Ectodermal cell (in vitro differentiated cells): ENCODE results near the gene SDHD. TPM values are rescaled to one million over a fixed set of nuclear protein-coding genes. Genes with fewer than 3 reads are reported as not detected.
"Not testable (repeated sequence)": the region's sequence is repeated elsewhere in the genome, so short reads cannot be mapped to it uniquely, and the experiment has no call there.

Experiments
- H3K27ac ChIP-seq: 2 replicates; pipeline ENCODE4 v1.7.0; 2013; ENCODE audit warnings: mild to moderate bottlenecking, low read depth, low read length; ENCODE audit not compliant: insufficient read depth, poor library complexity, severe bottlenecking
- H3K27me3 ChIP-seq: 2 replicates; pipeline ENCODE4 v1.7.0; 2013; ENCODE audit warnings: mild to moderate bottlenecking, low read length; ENCODE audit not compliant: insufficient read depth, control insufficient read depth, poor library complexity, severe bottlenecking
- H3K36me3 ChIP-seq: one replicate; pipeline ENCODE4 v1.7.0; 2013; ENCODE audit warnings: low read length; ENCODE audit not compliant: control insufficient read depth, insufficient read depth
- H3K4me1 ChIP-seq: one replicate; pipeline ENCODE4 v1.7.0; 2013; ENCODE audit warnings: low read length; ENCODE audit not compliant: control insufficient read depth, insufficient read depth
- H3K4me3 ChIP-seq: 2 replicates; pipeline ENCODE4 v1.7.0; 2013; ENCODE audit warnings: low read depth, low read length, control low read depth; ENCODE audit not compliant: insufficient read depth
- H3K9me3 ChIP-seq: 2 replicates; pipeline ENCODE4 v1.7.0; 2013; ENCODE audit warnings: mild to moderate bottlenecking, low read length, moderate library complexity; ENCODE audit not compliant: control insufficient read depth
- WGBS, 2 experiments: methylation state at CpG; one replicate each; pipeline ENCODE4 v1.1.7; 2013; ENCODE audit warnings: missing lambda C conversion rate in 2 of 2; 5-methylcytosine and 5-hydroxymethylcytosine counted together
- polyA plus RNA-seq, 4 experiments: library from polyadenylated mRNA; stranded (reverse); fragments of 50-300 nt; gene quantifications; one replicate each; pipeline ENCODE4 v1.2.3, GENCODE V29; 2013

The SDHD gene
- 54.1 TPM for polyA plus RNA-seq (2013, experiment 1 of 4)
- 56.0 TPM for polyA plus RNA-seq (2013, experiment 2 of 4)
- polyA plus RNA-seq (2013, experiment 3 of 4): 62.6 TPM
- polyA plus RNA-seq (2013, experiment 4 of 4): 62.4 TPM

DNA sequence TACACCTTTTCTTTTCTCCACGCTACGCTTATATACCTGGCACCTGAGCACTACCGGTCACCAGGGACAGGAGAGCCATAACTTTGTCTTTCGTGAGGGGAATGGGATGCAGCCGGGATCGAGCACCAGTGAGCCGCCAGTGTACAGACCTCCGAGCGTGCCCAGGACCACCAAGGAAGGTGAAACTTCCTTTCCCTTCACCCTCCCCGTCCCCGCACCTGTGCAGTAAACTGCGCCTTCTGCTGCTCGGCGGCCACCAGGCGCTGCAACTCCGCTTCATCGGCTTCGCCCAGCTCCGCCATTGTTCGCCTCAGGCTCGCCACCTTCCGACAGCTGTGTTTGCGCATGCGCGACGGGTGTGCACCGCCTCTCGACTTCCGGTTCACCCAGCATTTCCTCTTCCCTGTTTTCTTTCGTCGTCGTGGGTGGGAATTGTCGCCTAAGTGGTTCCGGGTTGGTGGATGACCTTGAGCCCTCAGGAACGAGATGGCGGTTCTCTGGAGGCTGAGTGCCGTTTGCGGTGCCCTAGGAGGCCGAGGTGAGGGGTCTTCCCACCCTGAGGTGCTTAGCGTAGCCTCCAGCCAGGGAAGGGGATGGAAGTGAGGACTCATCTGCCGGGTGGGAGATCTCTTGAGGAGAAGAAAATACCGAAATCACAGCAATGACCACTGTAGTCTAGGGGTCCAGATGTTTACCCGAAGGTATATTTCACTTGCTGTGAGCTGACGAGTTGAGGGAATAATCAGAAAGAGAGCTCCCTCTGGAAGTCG is at the start of gene SDHD, which contains the start of gene TIMM8B:
TSS of gene SDHD (plus strand) at position 452 of the 770 bp plus-strand sequence. CDS start at position 487, 35 bp downstream.
TSS of gene TIMM8B (minus strand) at position 335 of the 770 bp plus-strand sequence. CDS start at position 302, 33 bp downstream.
- 0% methylated on average over 45 of the region's 45 CpGs for WGBS, 2 experiments
- H3K27ac ChIP-seq: peak within 1 kb of the TSS; percentile 19

DNA sequence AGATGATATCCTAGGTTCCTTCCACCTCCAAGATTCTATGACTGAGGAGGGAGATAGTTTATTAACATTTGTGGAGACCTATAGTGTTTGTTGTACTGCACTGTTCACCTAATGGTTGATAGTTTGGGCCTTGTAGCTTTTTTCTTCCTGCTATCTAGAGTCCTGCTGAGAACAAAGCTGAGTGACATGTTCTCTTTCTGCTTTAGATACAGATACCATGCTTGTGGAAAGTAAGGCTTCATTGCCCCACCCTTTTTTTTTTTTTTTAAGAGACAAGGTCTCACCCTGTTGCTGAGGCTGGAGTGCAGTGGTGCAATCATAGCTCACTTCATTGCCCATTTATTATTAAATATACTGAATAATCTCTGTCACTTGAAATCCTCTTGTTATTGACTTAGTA is 49.1 kb upstream of the SDHD start:
- peaks cover 42% of the 10 kb centered on the region for H3K36me3 ChIP-seq
- no peak overlapping the region for H3K27ac ChIP-seq
- H3K9me3 ChIP-seq: no peaks in the 10 kb centered on the region
- no peak overlapping the region for H3K4me3 ChIP-seq
- H3K27me3 ChIP-seq: no peaks in the 10 kb centered on the region
- no peaks in the 10 kb centered on the region for H3K4me1 ChIP-seq

More for the DNA sequence above, at the start of gene SDHD, which contains the start of gene TIMM8B:
- peak within 1 kb of the TSS; percentile 99 for H3K4me3 ChIP-seq
- H3K36me3 ChIP-seq: peaks cover 29% of the 10 kb centered on the region
- H3K27me3 ChIP-seq: no peaks in the 10 kb centered on the region
- H3K9me3 ChIP-seq: no peaks in the 10 kb centered on the region
- peaks cover 9% of the 10 kb centered on the region for H3K4me1 ChIP-seq

DNA sequence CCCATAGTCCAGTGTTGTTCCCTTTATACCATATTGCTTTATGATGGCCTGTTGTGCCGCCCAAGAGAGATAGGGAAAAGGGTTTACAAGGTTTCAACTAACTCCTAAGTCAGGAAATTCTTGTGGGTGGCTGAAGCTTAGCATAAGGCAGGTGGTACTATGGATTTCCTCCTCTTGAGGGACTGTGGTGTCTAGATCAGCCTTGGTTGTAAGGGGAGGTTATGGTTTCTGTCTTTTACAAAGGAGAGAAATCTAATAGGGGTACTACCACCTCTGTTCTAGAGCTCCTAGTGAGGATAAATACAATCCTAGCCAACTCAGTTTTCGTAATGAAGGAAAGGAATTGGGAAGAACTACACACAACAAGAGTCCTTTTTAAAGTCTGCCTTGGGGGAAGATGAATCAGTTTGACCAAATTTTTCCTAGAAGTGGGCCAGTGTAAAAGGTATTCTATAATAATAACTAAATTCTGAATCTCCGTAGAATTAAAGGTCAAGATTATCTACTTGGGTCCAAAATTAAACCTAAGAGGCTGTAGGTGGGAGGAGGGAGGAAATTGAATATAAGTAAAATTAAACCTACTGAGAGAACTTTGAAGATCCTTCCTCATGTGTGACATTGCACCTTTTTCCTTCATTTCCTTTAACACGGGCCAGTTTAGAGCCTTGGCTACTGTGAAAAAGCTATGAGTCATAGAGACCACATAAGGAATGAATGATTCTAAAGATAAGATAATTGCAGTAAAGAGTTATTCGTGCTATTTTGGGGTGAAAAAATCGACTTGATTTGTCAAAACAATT is 44.3 kb upstream of the SDHD start:
- peaks cover 39% of the 10 kb centered on the region for H3K36me3 ChIP-seq
- no peaks in the 10 kb centered on the region for H3K4me1 ChIP-seq
- H3K27me3 ChIP-seq: no peaks in the 10 kb centered on the region
- H3K4me3 ChIP-seq: no peak overlapping the region
- no peaks in the 10 kb centered on the region for H3K9me3 ChIP-seq
- no peak overlapping the region for H3K27ac ChIP-seq
- 83 to 98% methylated on average over 3 to 6 of the region's 6 CpGs for WGBS, 2 experiments

DNA sequence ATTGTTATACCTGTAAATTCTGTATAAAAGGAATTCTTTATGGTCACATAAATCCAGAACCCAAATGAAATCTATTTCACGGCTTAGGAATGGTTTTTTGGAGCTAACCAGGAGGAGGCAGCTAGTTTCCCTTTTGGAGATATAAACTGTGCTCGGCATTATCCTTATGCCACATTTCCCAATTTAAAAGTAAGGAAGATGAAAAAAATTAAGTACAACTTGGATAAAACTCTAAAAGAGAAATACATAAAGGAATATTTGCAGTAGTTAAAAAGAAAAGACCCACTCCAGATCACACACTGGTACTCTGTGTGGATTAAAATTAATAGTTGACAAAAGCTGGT is 43.7 kb upstream of the SDHD start:
- Histone ChIP-seq H3K36me3 (peaks cover 33% of the 10 kb centered on the region), H3K4me3 (no peak overlapping the region), H3K4me1 (no peaks in the 10 kb centered on the region), H3K27me3 (no peaks in the 10 kb centered on the region), H3K27ac (no peak overlapping the region), H3K9me3 (no peaks in the 10 kb centered on the region)
- 100% methylated on average over 1 of the region's 2 CpGs for WGBS, 2 experiments

DNA sequence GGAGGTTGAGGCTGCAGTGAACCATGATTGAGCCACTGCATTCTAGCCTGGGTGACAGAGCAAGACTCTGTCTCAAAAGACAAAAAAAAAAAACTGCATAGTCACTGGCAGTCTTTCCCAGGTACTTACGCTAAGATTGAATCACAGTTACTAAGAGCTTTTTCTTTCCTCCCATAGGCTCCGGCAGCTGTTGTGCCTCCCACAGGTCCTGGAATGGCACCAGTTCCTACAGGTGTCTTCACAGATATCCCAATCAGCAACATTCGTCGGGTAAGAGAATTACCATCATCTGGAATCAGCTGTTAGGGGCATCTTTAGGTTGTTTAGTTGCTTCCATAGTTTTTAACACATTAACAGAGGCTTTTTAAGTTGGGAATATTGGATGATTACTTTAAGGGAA is 41.7 kb upstream of the SDHD start:
- H3K27ac ChIP-seq: no peak overlapping the region
- H3K27me3 ChIP-seq: no peaks in the 10 kb centered on the region
- no peaks in the 10 kb centered on the region for H3K4me1 ChIP-seq
- WGBS, 2 experiments: 92 to 95% methylated on average over 3 to 4 of the region's 4 CpGs
- no peaks in the 10 kb centered on the region for H3K9me3 ChIP-seq
- peaks cover 26% of the 10 kb centered on the region for H3K36me3 ChIP-seq
- no peak overlapping the region for H3K4me3 ChIP-seq

DNA sequence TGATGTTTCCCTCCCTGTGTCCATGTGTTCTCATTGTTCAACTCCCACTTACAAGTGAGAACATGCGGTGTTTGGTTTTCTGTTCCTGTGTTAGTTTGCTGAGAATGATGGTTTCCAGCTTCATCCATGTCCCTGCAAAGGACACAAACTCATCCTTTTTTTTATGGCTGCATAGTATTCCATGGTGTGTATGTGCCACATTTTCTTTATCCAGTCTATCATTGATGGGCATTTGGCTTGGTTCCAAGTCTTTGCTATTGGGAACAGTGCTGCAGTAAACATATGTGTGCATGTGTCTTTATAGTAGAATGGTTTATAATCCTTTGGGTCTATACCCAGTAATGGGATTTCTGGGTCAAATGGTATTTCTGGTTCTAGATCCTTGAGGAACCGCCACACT is 40.0 kb upstream of the SDHD start:
- H3K9me3 ChIP-seq, H3K27me3 ChIP-seq, H3K27ac ChIP-seq, H3K4me1 ChIP-seq, H3K4me3 ChIP-seq: not testable (repeated sequence)
- 95 to 96% methylated on average over 1 of the region's 2 CpGs for WGBS, 2 experiments
- H3K36me3 ChIP-seq: peaks cover 37% of the 10 kb centered on the region

DNA sequence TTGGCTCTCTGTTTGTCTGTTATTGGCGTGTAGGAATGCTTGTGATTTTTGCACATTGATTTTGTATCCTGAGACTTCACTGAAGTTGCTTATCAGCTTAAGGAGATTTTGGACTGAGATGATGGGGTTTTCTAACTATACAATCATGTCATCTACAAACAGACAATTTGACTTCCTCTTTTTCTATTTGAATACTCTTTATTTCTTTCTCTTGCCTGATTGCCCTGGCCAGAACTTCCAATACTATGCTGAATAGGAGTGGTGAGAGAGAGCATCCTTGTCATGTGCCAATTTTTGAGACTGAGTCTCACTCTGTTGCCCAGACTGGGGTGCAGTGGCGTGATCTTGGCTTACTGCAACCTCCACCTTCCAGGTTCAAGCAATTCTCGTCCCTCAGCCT is 38.4 kb upstream of the SDHD start:
- not testable (repeated sequence) for H3K4me3 ChIP-seq, H3K27me3 ChIP-seq, H3K4me1 ChIP-seq, H3K27ac ChIP-seq, H3K9me3 ChIP-seq
- H3K36me3 ChIP-seq: peaks cover 40% of the 10 kb centered on the region
- WGBS, 2 experiments: 91 to 97% methylated on average over 3 of the region's 3 CpGs

DNA sequence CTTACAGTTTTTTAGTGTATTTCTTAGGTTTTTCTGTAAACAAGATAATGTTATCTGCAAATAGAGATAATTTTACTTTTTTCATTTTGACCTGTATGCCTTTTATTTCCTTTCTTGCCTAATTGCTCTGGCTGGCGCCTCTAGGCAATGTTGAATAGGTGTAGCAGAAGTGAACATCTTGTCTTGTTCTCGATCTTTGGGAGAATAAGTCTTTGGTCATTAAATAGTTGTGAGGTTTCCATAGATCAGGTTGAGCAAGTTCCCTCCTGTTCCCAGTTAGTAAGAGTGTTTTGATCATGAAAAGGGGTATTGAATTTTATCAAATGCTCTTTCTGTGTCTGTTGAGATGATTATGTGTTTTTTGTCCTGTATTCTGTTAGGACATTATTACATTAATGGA is 36.9 kb upstream of the SDHD start:
- H3K9me3 ChIP-seq: no peaks in the 10 kb centered on the region
- H3K27ac ChIP-seq: no peak overlapping the region
- no peak overlapping the region for H3K4me3 ChIP-seq
- no peaks in the 10 kb centered on the region for H3K27me3 ChIP-seq
- no peaks in the 10 kb centered on the region for H3K4me1 ChIP-seq
- WGBS, 2 experiments: 48 to 49% methylated on average over 2 of the region's 2 CpGs
- H3K36me3 ChIP-seq: peaks cover 45% of the 10 kb centered on the region

DNA sequence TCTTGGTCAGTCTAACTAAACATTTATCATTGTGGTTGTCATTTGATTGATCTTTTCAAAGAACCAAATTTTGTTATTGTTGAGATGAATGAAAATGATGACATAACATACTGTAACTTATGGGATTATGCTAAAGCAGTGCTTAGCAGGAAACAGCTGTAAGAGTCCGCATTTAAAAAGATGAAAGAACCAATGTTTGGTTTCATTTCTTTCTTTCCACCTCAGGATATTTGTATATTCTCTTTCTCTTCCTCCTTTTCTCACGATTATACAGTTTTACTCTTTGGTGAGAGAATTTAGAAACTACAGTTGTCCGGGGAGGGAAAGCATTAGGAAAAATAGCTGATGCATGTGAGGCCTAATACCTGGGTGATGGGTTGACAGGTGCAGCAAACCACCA is 36.0 kb upstream of the SDHD start:
- WGBS, 2 experiments: 91 to 97% methylated on average over 1 to 3 of the region's 3 CpGs
- no peak overlapping the region for H3K4me3 ChIP-seq
- no peak overlapping the region for H3K27ac ChIP-seq
- H3K36me3 ChIP-seq: peaks cover 39% of the 10 kb centered on the region
- H3K27me3 ChIP-seq: no peaks in the 10 kb centered on the region
- H3K4me1 ChIP-seq: no peaks in the 10 kb centered on the region
- H3K9me3 ChIP-seq: no peaks in the 10 kb centered on the region

DNA sequence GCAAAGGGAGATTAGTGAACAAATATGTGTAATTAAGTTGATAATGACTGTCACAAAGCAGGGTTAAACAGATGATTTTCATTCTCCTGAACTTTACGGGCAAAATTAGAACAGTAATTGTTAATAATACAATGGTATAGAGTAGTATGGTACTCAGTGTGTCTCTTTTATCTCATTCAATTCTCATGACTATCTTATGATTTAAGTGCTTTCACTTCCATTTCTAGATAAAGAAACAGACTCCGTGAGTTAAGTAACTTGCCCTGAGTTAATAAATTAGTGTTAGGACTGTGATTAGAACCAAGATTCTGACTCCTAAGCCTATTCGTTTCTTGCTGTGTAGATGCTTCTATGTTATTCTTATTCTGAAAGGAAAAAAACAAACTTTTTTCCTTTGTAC is 34.9 kb upstream of the SDHD start:
- Histone ChIP-seq H3K27me3 (no peaks in the 10 kb centered on the region), H3K4me3 (no peak overlapping the region), H3K36me3 (peaks cover 35% of the 10 kb centered on the region), H3K27ac (no peak overlapping the region), H3K9me3 (no peaks in the 10 kb centered on the region), H3K4me1 (no peaks in the 10 kb centered on the region)
- 93 to 100% methylated on average over 3 of the region's 3 CpGs for WGBS, 2 experiments
